Breast epithelium (tissue), 3 donors: Measurements from ENCODE around the gene POLR1E.

Experiments
- CTCF ChIP-seq, 3 donors: fragments of 450-650 bp; IDR thresholded peaks; one replicate each; pipeline ENCODE4 v1.5.1; 2016 to 2017; ENCODE audit warnings: antibody characterized with exemption in 3 of 3, mild to moderate bottlenecking in 3 of 3, moderate library complexity in 3 of 3
- POLR2A ChIP-seq: fragments of 450-650 bp; IDR thresholded peaks from one replicate; pipeline ENCODE4 v1.6.1; 2016; ENCODE audit warnings: antibody characterized with exemption, mild to moderate bottlenecking, moderate library complexity

GRCh38 chr9:37449862-37450632 is 35.7 kb upstream of the POLR1E start:
- TF ChIP-seq CTCF (IDR thresholded peaks at IDR 0.05) (no peak), POLR2A (no peak)
